OCI-LY1 (cell line): ENCODE data around the gene FAM53A.

Experiments used
- CTCF ChIP-seq: fragments of 200-600 bp; sonication (generic), shearing (Covaris generic); IDR thresholded peaks from 2 replicates; pipeline ENCODE4 v1.5.1; 2017; ENCODE audit warnings: mild to moderate bottlenecking, antibody characterized with exemption, low read length, moderate library complexity, mixed read lengths
- EZH2 ChIP-seq: fragments of 200-600 bp; sonication (generic), shearing (Covaris generic); IDR thresholded peaks from 2 replicates; pipeline ENCODE4 v1.8.0; 2017; ENCODE audit warnings: borderline replicate concordance, mixed run types, mild to moderate bottlenecking, antibody characterized with exemption, low read length, moderate library complexity, mixed read lengths

GRCh38 chr4:1643971-1644735 lies 40.0 kb downstream of the FAM53A start:
- TF ChIP-seq CTCF (no peak), EZH2 (no peak)
